Endometrial microvascular endothelial cells (primary cell): ENCODE data around the gene IL24. TPM values are rescaled to one million over a fixed set of nuclear protein-coding genes. Genes with fewer than 3 reads are reported as not detected.

Source experiments
- in situ Hi-C: cut with HindIII; loops from 2 replicates; pipeline ENCODE4 v1.10.0; 2017; ENCODE audit warnings: low sequenced_read_pairs, low pct_unique_long_range_greater_than_20kb; ENCODE audit errors: inconsistent ontology term
- total RNA-seq: library from RNA; depleted of rRNA; stranded (reverse); fragments of >200 nt; gene quantifications from one replicate; pipeline ENCODE4 v1.2.3, GENCODE V29; 2015; ENCODE audit errors: inconsistent ontology term

IL24 gene
- total RNA-seq, 1 donor from 2014 or later = not detected

GRCh38 chr1:206941766-206942418 lies 44.6 kb downstream of the IL24 start:
- in situ Hi-C loops = no loop called here

- in situ Hi-C loops = no loop called here
Measured at GRCh38 chr1:206944703-206945102, 47.5 kb downstream of the IL24 start.

- in situ Hi-C loops = no loop called here
Measured at GRCh38 chr1:206945779-206946178, 48.5 kb downstream of the IL24 start.

GRCh38 chr1:206946261-206946660 lies 49.0 kb downstream of the IL24 start, which contains the start of gene PIGR:
Gene PIGR (minus strand): TSS chr1:206946466. CDS start chr1:206940531, 5,935 bp downstream.
- in situ Hi-C loops = no loop called here

GRCh38 chr1:206947255-206947654 lies 50.0 kb downstream of the IL24 start:
- in situ Hi-C loops = no loop called here

DNA sequence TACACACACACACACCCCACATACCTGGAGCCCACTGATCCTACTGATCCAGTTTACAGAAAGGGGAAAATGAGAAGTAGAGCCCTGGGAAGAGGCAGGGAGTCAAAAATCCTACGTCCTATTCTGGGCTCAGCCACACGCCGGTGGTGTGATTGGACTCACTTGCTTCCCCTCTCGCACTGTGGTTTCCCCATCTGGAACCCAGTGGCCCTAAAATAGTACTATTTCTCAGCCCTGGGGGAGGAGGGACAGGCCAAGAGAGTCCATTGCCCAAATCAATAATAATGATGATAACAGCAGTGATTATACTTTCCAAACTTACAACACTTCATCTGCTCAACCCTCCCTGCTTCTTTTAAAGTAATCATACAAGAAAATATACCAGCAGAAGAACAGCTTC lies 52.0 kb downstream of the IL24 start:
- in situ Hi-C loops = no loop called here

- in situ Hi-C loops = no loop called here
Measured at GRCh38 chr1:206949641-206950040, 52.4 kb downstream of the IL24 start.

DNA sequence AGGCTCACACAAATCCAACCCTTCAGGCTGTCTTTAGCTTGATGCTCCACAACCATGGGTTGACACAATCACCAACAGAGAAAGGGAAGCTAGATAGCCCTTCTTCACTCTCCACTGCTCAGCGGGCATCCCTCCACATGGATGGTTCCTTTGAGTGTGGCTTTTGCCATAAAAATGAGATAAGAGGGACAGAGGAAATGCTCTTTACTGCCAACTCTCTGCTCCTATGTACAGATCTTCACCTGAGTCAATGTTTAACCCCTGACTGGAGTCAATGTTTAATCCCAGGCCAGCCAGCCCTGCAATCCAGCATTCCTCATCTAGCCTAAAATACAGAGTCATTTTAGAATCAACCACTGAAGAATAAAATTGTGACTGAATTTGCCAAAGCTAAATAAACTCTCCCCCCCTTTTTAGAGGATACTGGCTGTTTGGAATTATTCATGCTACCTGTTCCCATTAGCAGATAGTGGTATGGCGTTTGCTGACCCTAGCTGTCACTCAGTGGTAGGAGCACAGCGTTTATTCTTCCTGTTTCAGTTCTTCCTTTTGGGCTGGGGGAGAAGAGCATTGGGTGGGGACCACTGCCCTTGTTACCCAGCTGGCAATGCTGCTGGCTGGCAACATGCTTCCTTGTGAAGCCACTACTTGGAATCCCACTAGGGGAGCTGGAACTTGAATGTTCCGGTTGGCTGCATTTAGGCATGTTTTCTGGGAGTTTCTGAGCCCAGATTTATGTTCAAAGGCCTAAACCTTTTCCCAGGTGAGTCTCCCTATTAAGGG lies 54.3 kb downstream of the IL24 start:
- in situ Hi-C loops = no loop called here

DNA sequence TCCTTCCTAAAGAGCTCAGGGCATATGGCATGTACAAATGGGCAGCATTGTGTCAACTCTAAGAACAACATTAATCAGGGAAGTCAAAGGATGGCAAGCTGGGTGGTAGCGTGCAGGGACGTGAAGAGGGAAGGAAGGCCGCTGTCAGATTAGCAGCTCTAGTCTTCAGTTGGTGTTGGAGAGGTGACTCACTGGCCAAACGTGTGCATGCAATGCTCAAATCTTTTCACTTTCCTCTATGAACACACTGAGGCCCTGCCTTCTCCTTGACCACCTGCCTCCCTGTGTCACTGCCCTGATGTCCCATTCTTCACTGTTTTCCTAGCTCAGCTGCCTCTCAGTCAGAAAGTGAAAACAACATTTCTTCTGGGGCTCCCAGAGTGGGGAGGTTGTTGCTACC lies 54.9 kb downstream of the IL24 start:
- in situ Hi-C loops = no loop called here

- in situ Hi-C loops = no loop called here
Measured at GRCh38 chr1:206953126-206953525, 55.9 kb downstream of the IL24 start.

DNA sequence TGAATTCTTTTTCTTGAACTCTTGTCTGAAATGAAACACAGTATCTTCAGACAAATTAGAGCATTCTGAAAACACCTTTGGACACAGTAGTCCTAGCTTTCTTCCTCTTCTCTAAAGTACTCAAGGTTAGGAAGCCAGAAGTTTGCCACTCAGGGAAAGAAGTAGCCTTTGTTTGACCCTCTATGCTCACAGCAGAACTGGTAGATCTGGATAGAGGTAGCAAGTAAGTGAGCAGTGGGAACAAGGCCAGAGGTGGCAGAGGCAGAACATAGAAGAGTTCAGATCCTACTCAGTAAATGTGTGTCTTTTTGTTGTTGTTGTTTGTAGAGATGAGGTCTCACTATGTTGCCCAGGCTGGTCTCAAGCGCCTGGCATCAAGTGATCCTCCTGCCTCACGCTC lies 56.4 kb downstream of the IL24 start:
- in situ Hi-C loops = no loop called here

Other genes starting within 250 kb of the IL24 start
- gene MAPKAPK2, start 212.5 kb upstream of the IL24 start, total RNA-seq = 52.9 TPM
- gene IL19, start 126.7 kb upstream of the IL24 start, total RNA-seq = not detected
- not detected for gene IL10, start 124.9 kb upstream of the IL24 start, total RNA-seq
- not detected for gene IL20, start 31.8 kb upstream of the IL24 start, total RNA-seq
- gene FCMR, start 24.5 kb downstream of the IL24 start, total RNA-seq = not detected
- not detected for gene PIGR, start 49.0 kb downstream of the IL24 start, total RNA-seq
- not detected for gene FCAMR, start 73.0 kb downstream of the IL24 start, total RNA-seq
- not detected for gene C1orf116, start 135.3 kb downstream of the IL24 start, total RNA-seq
- gene YOD1, start 153.8 kb downstream of the IL24 start, total RNA-seq = 5.1 TPM
- 0.09 TPM for gene PFKFB2, start 155.8 kb downstream of the IL24 start, total RNA-seq
- gene C4BPB, start 191.4 kb downstream of the IL24 start, total RNA-seq = not detected
- not detected for gene C4BPA, start 206.8 kb downstream of the IL24 start, total RNA-seq